HG03139 (cell line): Measurements from ENCODE around the gene BAAT.
"Not testable (repeated sequence)": the region's sequence is repeated elsewhere in the genome, so short reads cannot be mapped to it uniquely, and the experiment has no call there.

Experiments used
- ATAC-seq: cut with Tn5 transposase; IDR thresholded peaks from one replicate; pipeline ENCODE4 v1.9.1; 2021; ENCODE audit not compliant: unreplicated experiment

Gene BAAT

DNA sequence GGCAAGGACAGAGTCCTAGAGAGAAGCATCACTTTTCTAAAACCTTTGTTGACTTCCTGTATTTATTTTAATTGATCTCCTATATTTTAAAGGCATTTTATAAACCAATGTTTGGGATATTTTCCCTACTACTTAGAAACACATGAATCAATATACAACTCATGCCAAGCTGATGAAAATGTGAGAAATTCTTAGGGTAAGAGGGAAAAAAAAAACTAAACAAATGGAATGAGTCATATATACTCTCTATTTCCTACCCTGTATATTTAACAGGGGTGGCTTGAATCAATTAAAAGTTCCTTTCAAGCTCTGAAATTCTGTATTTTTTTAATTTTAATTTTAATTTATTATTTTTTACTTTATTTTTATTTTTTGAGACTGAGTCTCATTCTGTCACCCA lies 19.6 kb downstream of the BAAT start:
- ATAC-seq: no peak

DNA sequence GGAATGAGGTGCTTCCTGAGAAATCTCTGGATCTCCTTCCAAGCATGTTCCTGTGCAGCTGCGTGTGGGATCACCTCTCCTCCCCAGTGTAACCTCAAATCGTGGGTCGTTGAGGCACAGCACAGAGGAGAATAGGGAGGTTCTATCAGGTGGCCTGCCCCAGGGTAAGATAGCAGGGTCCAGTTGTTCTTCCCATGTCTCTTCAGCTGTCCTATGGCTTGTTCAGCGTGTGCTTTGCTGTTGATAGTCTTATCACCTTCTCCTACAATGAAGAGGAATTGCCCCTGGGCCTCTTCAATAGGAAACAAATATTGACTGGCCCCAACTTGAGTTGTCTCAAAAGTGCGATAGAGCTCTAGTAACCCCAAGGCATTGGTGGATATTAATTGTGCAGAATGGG lies 22.4 kb downstream of the BAAT start:
- ATAC-seq: no peak

GRCh38 chr9:101360647-101361046 lies 24.2 kb downstream of the BAAT start:
- ATAC-seq: no peak

DNA sequence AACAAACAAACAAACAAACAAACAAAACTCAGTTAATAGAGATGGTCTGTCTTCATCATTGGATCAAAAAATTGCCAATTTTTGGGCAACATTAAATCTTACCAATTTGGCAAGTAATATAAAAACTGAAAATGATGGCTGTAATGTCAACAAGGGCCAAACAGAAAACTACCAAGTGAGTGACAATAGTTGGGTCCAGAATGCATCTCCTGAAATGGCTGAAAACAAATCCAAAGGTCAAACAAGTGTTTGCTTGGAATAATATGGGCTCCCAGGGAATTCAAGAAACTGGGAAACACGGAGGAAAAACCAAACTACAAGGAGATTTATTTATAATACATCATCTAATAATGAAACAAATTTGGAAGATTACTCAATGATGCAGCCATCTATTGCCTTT lies 25.1 kb downstream of the BAAT start:
- no peak for ATAC-seq

GRCh38 chr9:101356619-101357018 lies 28.2 kb downstream of the BAAT start:
- ATAC-seq: no peak

DNA sequence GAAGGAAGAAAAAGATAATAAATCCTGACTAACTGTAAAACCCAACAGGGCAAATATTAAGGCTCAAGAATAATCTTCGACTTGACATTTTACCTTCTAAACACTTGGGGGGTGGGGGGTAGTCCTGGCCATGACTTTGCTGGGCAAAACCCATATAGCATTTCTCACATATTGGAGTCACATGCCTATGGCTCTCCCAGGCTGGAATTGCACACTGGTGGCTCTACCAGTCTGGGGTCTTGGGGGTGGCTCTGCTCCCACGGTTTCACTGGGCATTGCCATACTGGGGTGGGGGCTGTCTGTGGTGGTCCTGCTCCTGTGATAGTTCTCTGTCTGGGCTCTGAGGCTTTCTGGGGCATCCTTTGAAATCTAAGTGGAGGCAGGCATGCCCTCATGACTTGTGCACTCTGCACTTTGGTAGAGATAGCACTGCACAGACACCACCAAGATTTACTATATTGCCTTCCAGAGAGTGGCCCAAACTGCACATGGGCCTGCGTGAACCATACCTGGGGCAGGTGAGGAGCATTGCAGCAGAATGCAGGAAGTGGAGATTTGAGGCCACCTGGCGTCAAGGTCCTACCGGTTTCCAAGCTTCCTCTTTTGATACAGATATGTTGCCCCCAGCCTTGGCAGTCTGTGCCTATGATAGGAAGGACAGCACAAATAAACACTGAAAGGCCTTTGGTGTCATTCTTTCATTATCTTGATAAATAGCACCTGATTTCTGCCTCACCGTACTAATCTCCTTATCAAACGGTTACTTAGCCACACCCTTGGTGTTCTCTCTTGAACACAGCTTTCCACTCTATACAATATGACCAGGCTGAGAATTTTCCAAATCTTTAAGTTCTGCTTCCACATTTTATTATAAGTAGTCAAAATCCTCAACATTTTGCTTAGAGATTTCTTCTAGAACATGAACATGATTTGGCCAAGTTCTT lies 29.8 kb downstream of the BAAT start:
- no peak for ATAC-seq

DNA sequence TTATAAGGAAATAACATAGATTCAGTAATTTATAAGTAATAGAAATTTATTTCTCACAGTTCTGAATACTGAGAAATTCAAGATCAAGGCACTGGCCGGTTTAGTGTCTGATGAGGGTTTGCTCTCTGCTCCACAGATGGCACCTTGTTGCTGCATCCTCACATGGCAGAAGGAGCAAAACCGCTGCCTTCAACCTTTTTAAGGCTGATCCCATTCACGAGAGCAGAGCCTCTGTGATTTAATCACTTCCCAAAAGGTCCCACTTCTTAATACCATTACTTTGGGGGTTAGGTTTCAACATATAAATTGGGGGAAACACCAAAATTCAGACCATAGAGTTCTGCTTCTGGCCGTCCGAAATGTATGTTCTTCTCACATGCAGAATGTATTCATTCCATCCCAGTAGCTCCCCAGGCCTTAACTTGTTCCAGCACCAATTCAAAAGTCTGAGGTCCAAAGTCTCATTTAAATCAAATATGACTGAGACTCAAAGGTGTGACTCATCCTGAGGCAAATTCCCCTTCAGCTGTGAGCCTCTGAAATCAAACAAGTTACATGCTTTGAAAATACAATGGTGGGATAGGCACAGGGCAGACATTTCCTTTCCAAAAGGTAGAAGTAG lies 30.6 kb downstream of the BAAT start:
- ATAC-seq: no peak

- ATAC-seq: no peak
Observed at GRCh38 chr9:101353683-101354082, 31.1 kb downstream of the BAAT start.

GRCh38 chr9:101352892-101353463 lies 31.8 kb downstream of the BAAT start:
- no peak for ATAC-seq

- ATAC-seq: no peak
Observed at GRCh38 chr9:101350285-101350684, 34.5 kb downstream of the BAAT start.

GRCh38 chr9:101342595-101342994 lies 42.2 kb downstream of the BAAT start:
- ATAC-seq: no peak

DNA sequence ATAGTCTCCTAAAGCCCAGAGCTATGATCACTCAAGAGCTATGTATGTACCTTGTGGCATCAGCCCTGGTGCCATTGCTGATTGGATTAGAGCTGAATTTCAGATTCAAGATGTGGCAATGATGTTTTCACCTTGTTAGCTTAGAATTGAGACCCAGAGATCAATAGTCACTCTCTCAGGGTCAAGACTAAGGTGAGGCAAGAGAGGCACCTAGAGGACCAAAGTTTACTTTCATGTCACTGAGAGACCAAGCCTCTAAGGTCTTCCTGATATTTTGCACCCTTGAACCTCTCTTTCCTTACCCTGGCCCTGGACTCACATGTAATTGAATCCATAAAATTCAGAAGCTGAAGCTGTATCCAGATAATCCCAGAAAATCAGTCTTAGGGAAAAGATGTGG lies 42.8 kb downstream of the BAAT start:
- no peak for ATAC-seq

DNA sequence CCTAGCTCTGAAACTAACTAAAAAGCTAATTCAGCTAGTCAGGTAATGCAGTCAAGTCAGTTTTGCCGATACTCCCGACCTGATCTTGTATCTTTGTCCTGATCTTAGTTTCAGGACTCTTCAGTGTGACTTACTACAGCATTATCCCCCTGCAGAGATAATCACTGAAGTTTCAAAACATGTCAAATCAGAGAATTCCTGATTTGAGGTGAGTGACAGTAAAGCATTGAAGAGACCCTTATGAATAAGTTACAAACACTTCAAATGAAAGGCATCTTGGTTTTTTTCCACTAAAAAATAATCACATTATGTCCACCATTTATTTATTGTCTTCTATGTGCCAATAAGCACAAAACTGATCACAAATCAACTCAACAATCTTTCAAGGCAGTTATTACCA lies 47.6 kb downstream of the BAAT start:
- no peak for ATAC-seq

GRCh38 chr9:101336091-101336490 lies 48.7 kb downstream of the BAAT start:
- ATAC-seq: no peak

- no peak for ATAC-seq
Observed at GRCh38 chr9:101333926-101334702, 50.7 kb downstream of the BAAT start.

- no peak for ATAC-seq
Observed at GRCh38 chr9:101333490-101333889, 51.3 kb downstream of the BAAT start.

DNA sequence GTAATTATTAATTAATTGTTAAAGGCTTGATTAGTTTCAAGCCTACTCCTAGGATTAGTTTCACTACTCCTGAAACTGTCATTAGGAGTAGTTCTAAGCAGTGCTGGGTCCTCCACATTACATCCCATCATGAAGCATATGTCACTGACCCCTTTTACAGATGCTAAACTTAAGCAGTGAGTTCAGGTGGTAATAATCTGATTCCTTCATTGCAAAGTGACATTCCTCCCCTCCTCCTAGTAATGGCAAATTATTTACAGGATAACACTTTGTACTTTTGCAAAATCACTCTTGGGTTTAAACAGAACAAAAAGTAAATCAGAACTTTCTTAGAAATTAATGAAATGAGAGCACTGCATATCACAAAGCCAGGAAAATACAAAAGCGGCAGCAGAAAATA lies 52.4 kb downstream of the BAAT start:
- ATAC-seq: no peak

- not testable (repeated sequence) for ATAC-seq
Observed at GRCh38 chr9:101327422-101327909, 57.3 kb downstream of the BAAT start.

- ATAC-seq: no peak
Observed at GRCh38 chr9:101326501-101326900, 58.3 kb downstream of the BAAT start.

- ATAC-seq: no peak
Observed at GRCh38 chr9:101326035-101326434, 58.8 kb downstream of the BAAT start.

GRCh38 chr9:101325053-101325452 lies 59.8 kb downstream of the BAAT start:
- ATAC-seq: no peak
